Neural progenitor cell (in vitro differentiated cells): Measurements from ENCODE around the gene MAGI2. TPM values are rescaled to one million over a fixed set of nuclear protein-coding genes. Genes with fewer than 3 reads are reported as not detected.

ENCODE experiments used
- DNase-seq: peaks from one replicate; pipeline ENCODE4 v3.0.0-alpha.2; 2016; ENCODE audit warnings: low spot score
- H2AFZ ChIP-seq: fragments of 200-600 bp; sonication (generic); replicated peaks from 2 replicates; pipeline ENCODE4 v1.6.1; 2016; ENCODE audit warnings: antibody characterized with exemption
- H3F3A ChIP-seq: fragments of 200-600 bp; sonication (generic); 2 replicates; pipeline ENCODE4 v1.6.1; 2016; ENCODE audit warnings: antibody characterized with exemption, low read depth
- H3K27ac ChIP-seq: fragments of 200-600 bp; sonication (generic); 2 replicates; pipeline ENCODE4 v1.5.1; 2016; ENCODE audit warnings: mild to moderate bottlenecking
- H3K27me3 ChIP-seq: fragments of 200-600 bp; sonication (generic); 2 replicates; pipeline ENCODE4 v1.6.1; 2016; ENCODE audit warnings: mild to moderate bottlenecking, moderate library complexity
- H3K36me3 ChIP-seq: fragments of 200-600 bp; sonication (generic); 2 replicates; pipeline ENCODE4 v1.5.1; 2016
- H3K4me1 ChIP-seq: fragments of 200-600 bp; sonication (generic); 2 replicates; pipeline ENCODE4 v1.6.1; 2016; ENCODE audit warnings: mixed run types
- H3K4me2 ChIP-seq: fragments of 200-600 bp; sonication (generic); 2 replicates; pipeline ENCODE4 v1.6.1; 2016
- H3K4me3 ChIP-seq: fragments of 200-600 bp; sonication (generic); 2 replicates; pipeline ENCODE4 v1.5.1; 2016
- H3K79me2 ChIP-seq: fragments of 200-600 bp; sonication (generic); 2 replicates; pipeline ENCODE4 v1.6.1; 2016; ENCODE audit warnings: low read depth
- H3K9ac ChIP-seq: fragments of 200-600 bp; sonication (generic); 2 replicates; pipeline ENCODE4 v1.6.1; 2016
- H3K9me3 ChIP-seq: fragments of 200-600 bp; sonication (generic); 2 replicates; pipeline ENCODE4 v1.5.1; 2016; ENCODE audit warnings: low read depth
- H4K20me1 ChIP-seq: fragments of 200-600 bp; sonication (generic); 2 replicates; pipeline ENCODE4 v1.6.1; 2016; ENCODE audit warnings: low read depth
- H3K27ac Mint-ChIP-seq: 3 replicates; pipeline ENCODE4 v1.8.0; 2021; ENCODE audit warnings: mixed read lengths
- H3K27me3 Mint-ChIP-seq: 2 replicates; pipeline ENCODE4 v1.8.0; 2022; ENCODE audit warnings: low read depth, mild to moderate bottlenecking, inconsistent platforms, moderate library complexity, mixed read lengths; ENCODE audit not compliant: insufficient read depth
- H3K36me3 Mint-ChIP-seq: 3 replicates; pipeline ENCODE4 v1.8.0; 2021; ENCODE audit warnings: mixed read lengths
- H3K4me1 Mint-ChIP-seq: 3 replicates; pipeline ENCODE4 v1.8.0; 2021; ENCODE audit warnings: mixed read lengths
- H3K4me3 Mint-ChIP-seq: 3 replicates; pipeline ENCODE4 v1.8.0; 2021; ENCODE audit warnings: mild to moderate bottlenecking, moderate library complexity, mixed read lengths
- H3K9me3 Mint-ChIP-seq: 3 replicates; pipeline ENCODE4 v1.8.0; 2020; ENCODE audit warnings: mixed read lengths
- CTCF ChIP-seq: fragments of 200-600 bp; sonication (generic); IDR thresholded peaks from 2 replicates; pipeline ENCODE4 v1.5.1; 2017; ENCODE audit warnings: antibody characterized with exemption, mild to moderate bottlenecking
- EZH2 ChIP-seq: fragments of 200-600 bp; sonication (generic); IDR thresholded peaks from 2 replicates; pipeline ENCODE4 v1.6.1; 2017; ENCODE audit warnings: antibody characterized with exemption, mild to moderate bottlenecking, moderate library complexity
- EZH2phosphoT487 ChIP-seq: fragments of 200-600 bp; sonication (generic); IDR thresholded peaks from 2 replicates; pipeline ENCODE4 v1.6.1; 2017; ENCODE audit warnings: antibody characterized with exemption
- total RNA-seq: library from RNA; depleted of rRNA; stranded (reverse); fragments of >200 nt; gene quantifications from 2 replicates; pipeline ENCODE4 v1.2.3, GENCODE V29; 2015; ENCODE audit warnings: low replicate concordance

Gene MAGI2
- total RNA-seq, 1 donor from 2014 or later, result 5.8 TPM

GRCh38 chr7:79361214-79361613, 92.3 kb downstream of the MAGI2 start:
- TF ChIP-seq EZH2phosphoT487, result no peak
- TF ChIP-seq CTCF, result peak; percentile 28

GRCh38 chr7:79359827-79360226, 93.6 kb downstream of the MAGI2 start:
- Histone ChIP-seq H3F3A (no peaks in the 10 kb centered on the region), H2AFZ (no peak overlapping the region), H3K4me2 (no peak overlapping the region), H3K9me3 (no peaks in the 10 kb centered on the region), H4K20me1 (no peaks in the 10 kb centered on the region), H3K36me3 (no peaks in the 10 kb centered on the region), H3K4me1 (no peaks in the 10 kb centered on the region), H3K79me2 (no peaks in the 10 kb centered on the region), H3K27me3 (no peaks in the 10 kb centered on the region), H3K9ac (no peak overlapping the region), H3K27ac (no peak overlapping the region), H3K4me3 (no peak overlapping the region)
- no peaks in the 10 kb centered on the region for H3K27me3 Mint-ChIP-seq
- H3K9me3 Mint-ChIP-seq, result peaks cover 2% of the 10 kb centered on the region
- no peak overlapping the region for H3K27ac Mint-ChIP-seq
- TF ChIP-seq CTCF (no peak), EZH2phosphoT487 (no peak), EZH2 (no peak)
- H3K4me1 Mint-ChIP-seq, result no peaks in the 10 kb centered on the region
- H3K4me3 Mint-ChIP-seq, result no peak overlapping the region
- no peak for DNase-seq
- H3K36me3 Mint-ChIP-seq, result no peaks in the 10 kb centered on the region

More at GRCh38 chr7:79361214-79361613, 92.3 kb downstream of the MAGI2 start:
- DNase-seq, result peak; percentile 17
- Mint-ChIP-seq H3K27ac (no peak overlapping the region), H3K4me1 (no peaks in the 10 kb centered on the region), H3K4me3 (no peak overlapping the region), H3K9me3 (peaks cover 2% of the 10 kb centered on the region), H3K36me3 (no peaks in the 10 kb centered on the region), H3K27me3 (no peaks in the 10 kb centered on the region)
- Histone ChIP-seq H3K9me3 (no peaks in the 10 kb centered on the region), H3F3A (no peaks in the 10 kb centered on the region), H3K9ac (no peak overlapping the region), H3K36me3 (no peaks in the 10 kb centered on the region), H3K4me1 (no peaks in the 10 kb centered on the region), H4K20me1 (no peaks in the 10 kb centered on the region), H3K4me3 (no peak overlapping the region), H3K27me3 (no peaks in the 10 kb centered on the region), H2AFZ (no peak overlapping the region), H3K79me2 (no peaks in the 10 kb centered on the region), H3K27ac (no peak overlapping the region), H3K4me2 (no peak overlapping the region)

- Histone ChIP-seq H3K9me3 (no peaks in the 10 kb centered on the region), H3F3A (no peaks in the 10 kb centered on the region), H3K4me1 (no peaks in the 10 kb centered on the region), H3K36me3 (no peaks in the 10 kb centered on the region), H3K4me3 (no peak overlapping the region), H3K79me2 (no peaks in the 10 kb centered on the region), H4K20me1 (no peaks in the 10 kb centered on the region), H3K27ac (no peak overlapping the region), H3K9ac (no peak overlapping the region), H3K4me2 (no peak overlapping the region), H3K27me3 (no peaks in the 10 kb centered on the region), H2AFZ (no peak overlapping the region)
- no peak overlapping the region for H3K4me3 Mint-ChIP-seq
- no peak for DNase-seq
- H3K27ac Mint-ChIP-seq, result no peak overlapping the region
- H3K36me3 Mint-ChIP-seq, result no peaks in the 10 kb centered on the region
- no peaks in the 10 kb centered on the region for H3K4me1 Mint-ChIP-seq
- TF ChIP-seq EZH2phosphoT487, result no peak
- TF ChIP-seq EZH2, result no peak
- TF ChIP-seq CTCF, result no peak
- H3K27me3 Mint-ChIP-seq, result no peaks in the 10 kb centered on the region
- peaks cover 2% of the 10 kb centered on the region for H3K9me3 Mint-ChIP-seq
Observed at GRCh38 chr7:79357101-79357500, 96.4 kb downstream of the MAGI2 start.
